ENCODE measurements around the gene TMEM175.

TMEM175 gene

DNA sequence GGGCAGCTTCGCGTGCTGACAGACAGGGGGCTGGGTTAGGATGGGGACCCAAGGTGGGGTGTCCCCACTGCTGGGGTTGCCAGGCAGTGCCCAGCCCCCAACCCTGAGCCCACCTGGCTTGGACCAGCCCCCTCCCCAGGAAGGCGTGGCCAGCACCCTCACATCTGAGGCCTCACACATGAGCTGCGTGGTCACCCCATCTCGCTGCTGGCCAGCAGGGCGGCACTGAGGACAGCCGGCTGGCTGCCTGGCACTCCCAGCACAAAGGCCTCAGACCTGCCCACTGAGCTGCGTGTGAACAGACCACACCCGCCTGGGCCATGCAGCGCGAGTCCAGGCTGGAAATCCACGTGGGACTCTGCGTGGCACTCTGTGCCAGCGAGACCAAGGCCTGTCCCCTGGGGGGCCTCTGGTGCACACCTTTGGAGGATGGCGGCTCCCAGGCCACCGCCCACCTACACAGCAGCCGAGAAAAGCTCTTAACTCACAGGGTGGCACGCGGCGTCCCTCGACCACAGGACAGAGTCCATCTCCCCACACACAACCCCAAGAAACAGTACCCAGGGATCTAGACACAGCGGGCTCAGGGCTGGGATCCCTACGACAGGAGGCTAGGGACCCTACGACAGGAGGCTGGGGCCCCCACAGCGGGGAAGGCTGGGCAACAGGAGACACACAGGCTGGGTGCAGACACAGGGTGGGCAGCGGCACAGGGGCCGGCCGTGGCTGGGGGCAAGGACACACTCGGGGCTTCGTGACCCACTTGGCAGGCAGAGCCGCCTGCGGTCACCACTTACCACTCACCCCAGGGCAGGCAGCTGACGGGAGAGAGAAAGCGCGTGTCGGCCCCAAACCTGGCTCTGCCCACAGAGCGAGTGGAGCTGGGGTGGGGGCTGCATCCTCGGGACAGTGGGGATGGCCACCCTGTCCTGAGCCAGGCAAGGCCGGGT lies 31.3 kb downstream of the TMEM175 start:
- TF ChIP-seq, protein P1, sequence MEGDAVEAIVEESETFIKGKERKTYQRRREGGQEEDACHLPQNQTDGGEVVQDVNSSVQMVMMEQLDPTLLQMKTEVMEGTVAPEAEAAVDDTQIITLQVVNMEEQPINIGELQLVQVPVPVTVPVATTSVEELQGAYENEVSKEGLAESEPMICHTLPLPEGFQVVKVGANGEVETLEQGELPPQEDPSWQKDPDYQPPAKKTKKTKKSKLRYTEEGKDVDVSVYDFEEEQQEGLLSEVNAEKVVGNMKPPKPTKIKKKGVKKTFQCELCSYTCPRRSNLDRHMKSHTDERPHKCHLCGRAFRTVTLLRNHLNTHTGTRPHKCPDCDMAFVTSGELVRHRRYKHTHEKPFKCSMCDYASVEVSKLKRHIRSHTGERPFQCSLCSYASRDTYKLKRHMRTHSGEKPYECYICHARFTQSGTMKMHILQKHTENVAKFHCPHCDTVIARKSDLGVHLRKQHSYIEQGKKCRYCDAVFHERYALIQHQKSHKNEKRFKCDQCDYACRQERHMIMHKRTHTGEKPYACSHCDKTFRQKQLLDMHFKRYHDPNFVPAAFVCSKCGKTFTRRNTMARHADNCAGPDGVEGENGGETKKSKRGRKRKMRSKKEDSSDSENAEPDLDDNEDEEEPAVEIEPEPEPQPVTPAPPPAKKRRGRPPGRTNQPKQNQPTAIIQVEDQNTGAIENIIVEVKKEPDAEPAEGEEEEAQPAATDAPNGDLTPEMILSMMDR (IDR thresholded peaks at IDR 0.05; ENCODE audit: unreplicated experiment in 3 of 3): no peak
- Mint-ChIP-seq H3K27ac (no peak overlapping the region), H3K4me1 (no peaks in the 10 kb centered on the region), H3K36me3 (ENCODE audit: low read depth) (no peaks in the 10 kb centered on the region), H3K9me3 (no peaks in the 10 kb centered on the region), H3K27me3 (ENCODE audit: low read depth) (no peaks in the 10 kb centered on the region), H3K4me3 (no peak overlapping the region)

DNA sequence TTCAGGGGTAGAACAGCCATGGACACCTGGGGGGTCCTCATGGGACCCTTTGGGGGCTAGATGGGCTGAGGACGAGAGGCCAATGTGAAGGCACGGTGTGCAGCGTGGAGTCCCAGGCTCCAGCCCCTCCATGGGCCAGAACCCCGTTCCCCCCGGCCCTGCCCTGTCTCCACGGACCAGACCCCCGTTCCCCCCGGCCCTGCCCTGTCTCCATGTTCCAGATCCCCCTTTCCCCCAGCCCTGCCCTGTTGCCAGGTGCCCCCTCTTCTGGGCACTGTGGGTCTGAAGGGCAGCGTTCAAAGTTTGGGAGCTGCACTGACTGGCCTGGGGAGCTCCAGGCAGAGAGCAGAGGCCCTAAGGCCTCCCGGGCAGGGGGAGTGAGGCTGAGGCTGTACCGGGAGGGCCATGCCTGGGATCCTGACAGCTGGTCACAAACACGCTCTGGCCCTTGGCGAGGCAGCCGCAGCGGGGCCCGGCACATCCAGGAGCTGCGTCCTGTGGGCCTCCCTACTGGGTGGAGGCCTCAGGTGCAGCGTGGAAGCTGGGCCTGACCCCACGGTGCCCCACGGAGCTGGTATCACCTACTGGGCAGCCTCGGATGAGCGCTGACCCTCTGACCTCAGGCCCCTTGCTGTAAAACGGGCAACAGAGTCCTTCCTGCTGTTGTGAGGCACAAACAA lies 32.2 kb downstream of the TMEM175 start:
- H3K9me3 Mint-ChIP-seq: no peaks in the 10 kb centered on the region
- peaks cover 4% of the 10 kb centered on the region for H3K27me3 Mint-ChIP-seq (ENCODE audit: low read depth)
- no peaks in the 10 kb centered on the region for H3K36me3 Mint-ChIP-seq (ENCODE audit: low read depth)
- no peak overlapping the region for H3K27ac Mint-ChIP-seq
- TF ChIP-seq, protein P1 (IDR thresholded peaks at IDR 0.05; ENCODE audit: unreplicated experiment in 3 of 3): no peak
- H3K4me3 Mint-ChIP-seq: no peak overlapping the region
- H3K4me1 Mint-ChIP-seq: no peaks in the 10 kb centered on the region

DNA sequence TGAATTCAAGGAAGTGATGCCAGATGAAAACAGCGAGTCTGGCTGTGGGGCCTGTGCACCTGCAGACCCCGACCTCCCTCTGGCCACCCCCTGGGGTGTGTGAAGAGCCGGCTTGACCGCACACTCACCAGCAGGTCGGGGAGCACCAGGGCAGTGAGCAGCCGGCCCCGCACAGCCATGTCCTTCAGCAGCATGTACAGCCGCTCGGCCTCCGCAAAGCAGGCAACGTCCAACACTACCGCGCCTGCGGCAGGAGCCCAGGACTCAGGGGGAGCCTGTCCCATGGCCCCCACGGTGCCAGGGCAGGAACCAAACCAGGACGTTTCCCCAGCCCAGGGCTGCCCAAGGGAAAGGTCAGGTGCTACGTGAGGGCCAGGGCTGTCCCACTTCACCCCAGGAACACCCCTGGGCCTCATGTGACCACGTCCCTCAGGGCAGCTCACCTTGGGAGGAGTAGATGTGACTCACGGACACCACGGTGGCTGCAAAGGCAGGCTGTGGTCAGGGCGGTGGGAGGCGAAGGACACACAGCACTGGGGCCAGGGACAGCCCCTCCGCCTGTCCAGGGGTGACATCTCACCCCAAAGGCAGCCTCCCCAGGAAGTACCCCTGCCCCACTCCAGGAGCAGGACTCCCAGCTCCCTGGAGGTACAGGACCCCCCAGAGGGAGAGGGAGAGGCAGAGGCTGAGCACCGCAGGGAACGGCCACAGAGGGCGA lies 32.9 kb downstream of the TMEM175 start:
- Mint-ChIP-seq H3K9me3 (no peaks in the 10 kb centered on the region), H3K4me3 (no peak overlapping the region), H3K4me1 (no peaks in the 10 kb centered on the region), H3K36me3 (ENCODE audit: low read depth) (no peaks in the 10 kb centered on the region), H3K27me3 (ENCODE audit: low read depth) (peaks cover 10% of the 10 kb centered on the region), H3K27ac (no peak overlapping the region)
- TF ChIP-seq, protein P1 (IDR thresholded peaks at IDR 0.05; ENCODE audit: unreplicated experiment in 3 of 3): no peak

DNA sequence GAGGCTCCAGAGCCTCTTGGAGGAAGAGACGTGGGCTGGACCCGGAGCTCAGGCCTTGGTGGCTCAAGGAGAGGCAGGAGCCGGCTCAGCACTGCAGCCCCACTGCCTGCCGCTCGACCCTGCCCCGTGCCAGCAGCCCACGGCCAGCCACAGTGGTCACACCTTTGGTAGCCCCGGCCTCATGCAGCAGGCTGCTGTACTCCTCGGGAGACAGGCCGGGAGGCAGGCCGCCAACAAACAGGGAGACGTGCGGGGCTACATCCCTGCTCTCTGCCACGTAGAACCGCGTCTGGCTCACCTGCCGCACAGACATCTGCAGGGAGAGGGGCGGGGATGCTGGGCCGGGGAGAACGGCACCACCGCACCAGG lies 33.5 kb downstream of the TMEM175 start:
- H3K9me3 Mint-ChIP-seq: no peaks in the 10 kb centered on the region
- no peak overlapping the region for H3K27ac Mint-ChIP-seq
- H3K36me3 Mint-ChIP-seq (ENCODE audit: low read depth): no peaks in the 10 kb centered on the region
- H3K4me1 Mint-ChIP-seq: no peaks in the 10 kb centered on the region
- H3K27me3 Mint-ChIP-seq (ENCODE audit: low read depth): peaks cover 16% of the 10 kb centered on the region
- no peak overlapping the region for H3K4me3 Mint-ChIP-seq
- TF ChIP-seq, protein P1 (IDR thresholded peaks at IDR 0.05; ENCODE audit: unreplicated experiment in 3 of 3): no peak

DNA sequence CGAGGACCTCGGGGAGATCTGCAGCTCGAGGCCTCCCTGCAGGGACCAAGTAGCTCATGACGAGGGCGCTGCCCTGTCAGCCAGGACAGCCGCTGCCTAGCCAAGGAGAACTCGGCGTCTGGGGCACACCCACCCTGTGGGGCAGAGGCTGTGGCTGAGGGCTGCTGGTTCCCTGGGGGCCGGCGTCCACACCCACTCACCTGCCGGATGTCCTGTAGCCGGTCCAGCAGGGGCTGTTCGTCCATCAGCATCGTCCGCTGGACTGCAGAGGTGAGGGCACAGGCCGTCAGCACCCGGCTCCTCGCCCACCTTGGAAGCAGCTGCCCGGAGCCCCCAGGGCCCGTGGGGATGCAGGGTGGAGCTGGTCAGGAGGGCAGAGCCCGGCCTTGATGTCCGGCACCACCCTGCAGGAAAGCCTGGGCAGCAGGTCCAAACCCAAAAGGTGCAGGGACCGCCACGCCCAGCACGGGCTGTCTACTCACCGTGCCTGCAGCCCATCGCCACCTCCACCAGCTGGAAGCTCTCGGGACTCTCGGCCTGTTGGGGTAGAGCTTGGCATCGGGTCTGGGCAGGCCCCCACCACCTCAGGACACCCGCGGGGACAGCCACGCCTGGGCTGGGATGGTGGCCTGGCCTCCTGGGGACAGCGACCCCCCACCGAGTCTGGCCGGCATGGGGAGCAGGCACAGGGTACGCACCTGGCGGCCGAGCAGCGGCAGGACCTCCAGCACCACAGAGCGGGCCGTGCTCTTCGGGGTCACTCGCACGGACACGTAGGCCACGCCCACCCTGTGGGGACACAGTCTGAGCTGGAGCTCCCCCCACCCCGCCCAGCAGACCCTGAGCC lies 34.2 kb downstream of the TMEM175 start:
- Mint-ChIP-seq H3K27ac (no peak overlapping the region), H3K36me3 (ENCODE audit: low read depth) (no peaks in the 10 kb centered on the region), H3K27me3 (ENCODE audit: low read depth) (peaks cover 22% of the 10 kb centered on the region), H3K4me1 (no peaks in the 10 kb centered on the region), H3K4me3 (no peak overlapping the region), H3K9me3 (no peaks in the 10 kb centered on the region)
- TF ChIP-seq, protein P1 (IDR thresholded peaks at IDR 0.05; ENCODE audit: unreplicated experiment in 3 of 3): no peak
